Glutamatergic neuron (in vitro differentiated cells): ENCODE measurements around the gene PPP2R3A. TPM values are rescaled to one million over a fixed set of nuclear protein-coding genes. Genes with fewer than 3 reads are reported as not detected.

Experiments
- DNase-seq: peaks from one replicate; pipeline ENCODE4 v3.0.0; 2022
- H3K27ac Mint-ChIP-seq: one replicate; pipeline ENCODE4 v1.8.0; 2020; ENCODE audit warnings: mild to moderate bottlenecking, mixed read lengths, inconsistent platforms; ENCODE audit not compliant: unreplicated experiment
- H3K27me3 Mint-ChIP-seq: one replicate; pipeline ENCODE4 v1.8.0; 2020; ENCODE audit warnings: mild to moderate bottlenecking, moderate library complexity, mixed read lengths, inconsistent platforms; ENCODE audit not compliant: unreplicated experiment
- H3K36me3 Mint-ChIP-seq: one replicate; pipeline ENCODE4 v1.8.0; 2020; ENCODE audit warnings: mild to moderate bottlenecking, mixed read lengths, inconsistent platforms; ENCODE audit not compliant: unreplicated experiment
- H3K4me1 Mint-ChIP-seq: one replicate; pipeline ENCODE4 v1.8.0; 2020; ENCODE audit warnings: mild to moderate bottlenecking, low read depth, mixed read lengths, inconsistent platforms; ENCODE audit not compliant: unreplicated experiment
- H3K4me3 Mint-ChIP-seq: one replicate; pipeline ENCODE4 v1.8.0; 2020; ENCODE audit warnings: mild to moderate bottlenecking, mixed read lengths, inconsistent platforms; ENCODE audit not compliant: unreplicated experiment
- H3K9me3 Mint-ChIP-seq: one replicate; pipeline ENCODE4 v1.8.0; 2020; ENCODE audit warnings: mild to moderate bottlenecking, moderate library complexity, mixed read lengths, inconsistent platforms; ENCODE audit not compliant: unreplicated experiment
- CTCF ChIP-seq: fragments of 200-600 bp; sonication (generic); IDR thresholded peaks from one replicate; pipeline ENCODE4 v1.5.0; 2021; ENCODE audit not compliant: partially characterized antibody, unreplicated experiment
- total RNA-seq: library from RNA; stranded (reverse); fragmentation: NEBNext Ultra II Directional; extraction: Animal tissue kit (Norgen Biotek cat#: 25700); gene quantifications from one replicate; pipeline ENCODE4 v1.2.1, GENCODE V29; 2021; ENCODE audit not compliant: unreplicated experiment

PPP2R3A gene
- total RNA-seq, 1 donor from 2014 or later, result 13.0 TPM

DNA sequence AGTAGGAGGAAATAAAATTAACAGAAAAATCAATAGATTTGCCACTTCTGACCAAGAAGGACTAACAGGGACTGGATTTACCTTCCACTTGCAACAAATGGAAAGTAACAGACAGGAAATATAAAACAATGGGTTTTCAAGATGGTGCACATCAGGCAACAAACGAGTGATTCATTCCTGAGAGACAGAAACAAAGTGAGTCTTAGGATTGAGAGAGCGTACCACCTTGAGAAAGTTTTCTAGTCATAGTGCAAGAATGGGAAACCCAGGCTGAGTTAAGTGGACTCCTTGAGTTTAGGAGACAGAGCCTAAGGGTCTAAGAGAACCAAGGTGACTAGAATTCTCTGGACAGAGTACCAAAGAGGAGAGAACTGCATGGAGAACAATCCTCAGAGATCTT lies 101.7 kb downstream of the PPP2R3A start:
- H3K27ac Mint-ChIP-seq, result no peak overlapping the region
- H3K36me3 Mint-ChIP-seq, result peaks cover under 1% of the 10 kb centered on the region
- H3K27me3 Mint-ChIP-seq, result no peaks in the 10 kb centered on the region
- no peaks in the 10 kb centered on the region for H3K9me3 Mint-ChIP-seq
- H3K4me3 Mint-ChIP-seq, result no peak overlapping the region
- TF ChIP-seq CTCF, result no peak
- no peak for DNase-seq
- no peaks in the 10 kb centered on the region for H3K4me1 Mint-ChIP-seq

DNA sequence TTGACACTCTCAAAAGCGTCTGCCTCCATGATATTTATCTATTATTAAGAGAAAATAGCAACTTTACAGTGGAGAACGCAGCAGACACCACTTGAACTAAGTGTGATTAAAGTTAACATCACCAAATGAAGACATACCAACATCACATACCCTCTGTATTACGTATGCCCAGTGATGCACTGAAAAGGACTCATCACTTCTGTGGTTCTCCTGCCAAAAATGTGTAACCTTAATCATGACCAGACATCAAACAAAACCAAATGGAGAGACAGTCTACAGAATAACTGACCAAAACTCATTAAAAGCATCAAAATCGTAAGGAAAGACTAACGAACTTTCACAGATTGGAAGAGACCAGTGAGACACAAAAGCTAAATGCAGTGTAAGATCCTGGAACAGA lies 103.2 kb downstream of the PPP2R3A start:
- Mint-ChIP-seq H3K9me3 (no peaks in the 10 kb centered on the region), H3K27ac (no peak overlapping the region), H3K4me1 (no peaks in the 10 kb centered on the region), H3K36me3 (no peaks in the 10 kb centered on the region), H3K4me3 (no peak overlapping the region), H3K27me3 (no peaks in the 10 kb centered on the region)
- no peak for DNase-seq
- TF ChIP-seq CTCF, result no peak

DNA sequence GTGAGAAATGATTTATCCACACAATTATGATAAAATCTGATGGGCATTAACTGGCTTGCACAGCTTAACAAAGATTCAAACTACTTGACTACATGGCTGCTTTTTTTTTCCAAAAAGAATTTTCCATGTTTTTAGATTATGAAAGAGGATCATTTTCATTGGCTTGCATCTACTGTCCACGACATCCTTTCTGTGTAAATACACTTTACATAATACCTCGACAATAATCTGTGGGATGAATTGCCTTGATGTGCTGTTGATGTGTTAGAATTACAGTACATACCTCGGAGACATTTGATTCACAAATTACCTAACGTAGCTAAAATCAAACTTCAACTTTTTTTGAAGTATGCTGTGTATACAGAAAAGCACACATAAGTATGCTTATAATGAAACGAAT lies 104.4 kb downstream of the PPP2R3A start:
- TF ChIP-seq CTCF, result no peak
- Mint-ChIP-seq H3K36me3 (no peaks in the 10 kb centered on the region), H3K9me3 (no peaks in the 10 kb centered on the region), H3K27me3 (no peaks in the 10 kb centered on the region), H3K4me3 (no peak overlapping the region), H3K4me1 (no peaks in the 10 kb centered on the region), H3K27ac (no peak overlapping the region)
- DNase-seq, result no peak

DNA sequence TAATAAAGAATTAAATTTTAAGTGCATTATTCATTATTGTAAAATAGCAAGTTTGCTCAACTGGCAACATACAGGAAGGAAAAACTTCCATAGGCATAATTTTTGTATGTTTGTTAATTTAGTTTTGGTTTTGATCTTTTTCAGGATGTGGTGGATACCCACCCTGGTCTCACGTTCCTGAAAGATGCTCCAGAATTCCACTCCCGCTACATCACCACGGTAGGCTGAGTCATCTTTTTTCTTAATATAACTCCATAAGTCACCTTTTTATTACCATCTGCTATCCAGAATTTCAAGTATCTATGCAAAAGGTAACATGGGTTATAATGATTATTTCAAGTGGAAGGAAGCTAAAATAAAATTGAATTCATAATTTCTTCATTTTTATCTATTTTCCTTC lies 104.8 kb downstream of the PPP2R3A start:
- no peaks in the 10 kb centered on the region for H3K27me3 Mint-ChIP-seq
- H3K9me3 Mint-ChIP-seq, result no peaks in the 10 kb centered on the region
- no peaks in the 10 kb centered on the region for H3K36me3 Mint-ChIP-seq
- no peak overlapping the region for H3K4me3 Mint-ChIP-seq
- no peak overlapping the region for H3K27ac Mint-ChIP-seq
- DNase-seq, result no peak
- no peak for TF ChIP-seq CTCF
- no peaks in the 10 kb centered on the region for H3K4me1 Mint-ChIP-seq

DNA sequence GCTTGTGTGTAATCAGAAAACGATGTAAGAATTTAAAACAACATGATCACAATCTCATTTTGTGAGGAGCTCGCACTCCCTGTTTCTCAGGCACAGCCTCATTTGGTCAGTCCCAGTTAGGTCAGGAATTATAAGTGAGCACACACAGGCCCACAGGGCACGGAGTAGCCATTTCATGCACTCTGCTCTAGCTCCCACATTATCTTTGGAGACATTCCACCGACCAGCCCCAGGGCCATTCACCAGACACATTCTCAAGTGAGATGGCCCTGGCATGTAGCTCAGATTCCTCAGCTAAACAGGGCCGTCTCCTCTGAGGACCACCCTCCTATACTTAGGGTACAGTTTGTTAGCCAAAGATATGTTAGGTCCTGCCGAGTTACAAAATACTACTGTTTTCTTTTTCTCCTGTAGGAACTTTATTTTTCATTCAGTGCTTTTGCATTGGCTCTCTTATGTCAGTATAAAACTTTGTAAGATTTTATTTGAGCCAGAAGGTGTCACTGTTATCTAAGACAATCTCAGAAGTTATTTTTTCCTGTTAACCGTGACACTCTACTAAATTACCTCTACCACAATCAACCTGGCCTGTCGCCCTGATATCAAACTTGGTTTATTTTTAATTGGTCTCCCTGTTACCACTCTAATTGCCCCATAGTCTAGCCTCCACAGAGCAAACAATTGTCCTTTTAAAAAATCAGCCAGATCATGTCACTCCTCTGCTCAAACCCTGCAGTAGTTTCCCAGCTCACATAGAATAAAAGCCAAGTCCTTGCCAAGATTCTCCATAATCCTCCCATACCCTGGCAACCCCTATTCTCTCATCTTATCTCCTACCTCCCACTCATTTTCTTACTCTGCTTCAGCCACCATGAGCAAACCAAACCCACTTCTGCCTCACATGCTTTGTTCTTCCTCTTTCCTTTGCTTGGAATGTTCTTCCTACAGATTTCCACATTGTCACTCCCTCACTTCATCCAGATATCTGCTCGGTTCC lies 105.7 kb downstream of the PPP2R3A start:
- no peak for TF ChIP-seq CTCF
- H3K36me3 Mint-ChIP-seq, result no peaks in the 10 kb centered on the region
- H3K27ac Mint-ChIP-seq, result no peak overlapping the region
- no peak overlapping the region for H3K4me3 Mint-ChIP-seq
- H3K27me3 Mint-ChIP-seq, result no peaks in the 10 kb centered on the region
- DNase-seq, result no peak
- H3K4me1 Mint-ChIP-seq, result no peaks in the 10 kb centered on the region
- H3K9me3 Mint-ChIP-seq, result no peaks in the 10 kb centered on the region
